HUES48 (cell line): ENCODE results near the gene CYTL1.

Source experiments
- H3K27ac ChIP-seq: one replicate; pipeline ENCODE4 v1.7.0; 2013; ENCODE audit warnings: low read depth, low read length, inconsistent platforms
- H3K27me3 ChIP-seq: 2 replicates; pipeline ENCODE4 v1.6.1; 2013; ENCODE audit warnings: mild to moderate bottlenecking, low read length; ENCODE audit not compliant: control insufficient read depth, insufficient read depth
- H3K36me3 ChIP-seq: 2 replicates; pipeline ENCODE4 v1.6.1; 2013; ENCODE audit warnings: low read length; ENCODE audit not compliant: control insufficient read depth, insufficient read depth
- H3K4me1 ChIP-seq: 2 replicates; pipeline ENCODE4 v1.6.1; 2013; ENCODE audit warnings: mild to moderate bottlenecking, low read length; ENCODE audit not compliant: control insufficient read depth, insufficient read depth
- H3K4me3 ChIP-seq: 2 replicates; pipeline ENCODE4 v1.5.1; 2013; ENCODE audit warnings: mild to moderate bottlenecking, low read depth, low read length
- H3K9ac ChIP-seq: 2 replicates; pipeline ENCODE4 v1.6.1; 2013; ENCODE audit warnings: mild to moderate bottlenecking, low read depth, low read length, moderate library complexity
- H3K9me3 ChIP-seq: 2 replicates; pipeline ENCODE4 v1.6.1; 2013; ENCODE audit warnings: low read length; ENCODE audit not compliant: control insufficient read depth, insufficient read depth

CYTL1 gene

DNA sequence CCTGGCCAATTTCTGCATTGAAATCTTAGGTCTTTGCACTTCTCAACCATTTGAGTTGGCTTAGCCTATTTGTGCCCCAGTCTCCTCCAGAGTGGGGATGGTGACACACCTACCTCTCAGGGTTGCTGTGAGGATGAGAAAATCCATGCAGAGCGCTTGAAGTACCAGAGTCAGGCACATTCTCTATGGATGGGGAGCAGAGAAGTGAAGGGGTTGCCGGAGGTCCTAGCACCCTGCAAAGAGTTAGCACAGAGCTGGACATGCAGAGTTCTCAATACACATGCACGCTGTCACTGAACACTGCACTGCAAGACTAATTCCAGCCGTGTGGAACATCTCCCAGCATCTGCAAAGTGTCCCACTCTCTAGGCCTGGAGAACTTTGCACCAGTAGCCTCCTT is 29.5 kb upstream of the CYTL1 start:
- Histone ChIP-seq H3K9ac (no peak overlapping the region), H3K4me1 (peaks cover 9% of the 10 kb centered on the region; the same call in 1 of the 2 replicates)

DNA sequence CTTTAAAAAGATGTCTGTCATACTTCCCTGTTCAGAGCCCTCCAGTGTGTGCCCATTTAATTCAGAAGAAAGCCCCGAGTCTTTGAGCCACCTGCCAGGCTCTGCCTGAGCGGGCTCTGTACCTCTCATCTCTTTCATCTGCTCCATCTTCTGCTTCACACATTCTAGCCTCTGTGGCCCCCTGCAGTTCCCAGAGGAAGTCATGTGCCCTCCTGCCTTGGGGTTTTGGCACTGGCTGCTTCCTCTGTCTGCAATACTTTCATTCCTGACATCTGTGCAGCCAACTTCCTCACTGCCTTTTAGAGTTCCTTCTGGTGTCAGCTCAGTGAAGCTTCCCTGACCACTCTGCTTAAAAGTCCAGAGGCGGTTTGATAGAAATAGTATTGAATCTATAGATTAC is 25.8 kb upstream of the CYTL1 start:
- Histone ChIP-seq H3K4me1 (no peaks in the 10 kb centered on the region), H3K36me3 (no peaks in the 10 kb centered on the region), H3K4me3 (no peak overlapping the region), H3K9ac (no peak overlapping the region), H3K9me3 (no peaks in the 10 kb centered on the region), H3K27me3 (no peaks in the 10 kb centered on the region), H3K27ac (no peak overlapping the region)

More for the DNA sequence above, 29.5 kb upstream of the CYTL1 start:
- Histone ChIP-seq H3K27ac (no peak overlapping the region), H3K36me3 (no peaks in the 10 kb centered on the region), H3K4me3 (no peak overlapping the region), H3K27me3 (peaks cover 31% of the 10 kb centered on the region), H3K9me3 (no peaks in the 10 kb centered on the region)

DNA sequence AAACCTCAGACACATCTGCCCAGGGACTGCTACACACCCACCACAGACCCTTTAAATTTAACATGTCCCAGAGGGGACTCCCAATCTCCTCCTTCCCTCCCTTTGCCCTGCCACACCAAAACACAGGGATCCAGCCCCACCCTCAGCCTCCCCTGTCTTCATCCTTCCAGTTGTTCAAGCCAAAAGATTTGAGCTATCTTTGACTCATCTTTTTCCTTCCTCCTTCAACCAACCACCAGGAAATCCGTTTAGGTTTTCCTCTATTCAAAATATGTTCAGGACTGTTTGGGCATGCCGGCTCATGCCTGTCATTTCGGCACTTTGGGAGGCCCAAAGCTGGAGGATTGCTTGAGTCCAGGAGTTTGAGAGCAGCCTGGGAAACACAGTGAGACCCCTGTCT is 25.1 kb upstream of the CYTL1 start:
- Histone ChIP-seq H3K4me3 (no peak overlapping the region), H3K9ac (no peak overlapping the region), H3K27me3 (no peaks in the 10 kb centered on the region), H3K9me3 (no peaks in the 10 kb centered on the region), H3K36me3 (no peaks in the 10 kb centered on the region), H3K27ac (no peak overlapping the region), H3K4me1 (no peaks in the 10 kb centered on the region)

DNA sequence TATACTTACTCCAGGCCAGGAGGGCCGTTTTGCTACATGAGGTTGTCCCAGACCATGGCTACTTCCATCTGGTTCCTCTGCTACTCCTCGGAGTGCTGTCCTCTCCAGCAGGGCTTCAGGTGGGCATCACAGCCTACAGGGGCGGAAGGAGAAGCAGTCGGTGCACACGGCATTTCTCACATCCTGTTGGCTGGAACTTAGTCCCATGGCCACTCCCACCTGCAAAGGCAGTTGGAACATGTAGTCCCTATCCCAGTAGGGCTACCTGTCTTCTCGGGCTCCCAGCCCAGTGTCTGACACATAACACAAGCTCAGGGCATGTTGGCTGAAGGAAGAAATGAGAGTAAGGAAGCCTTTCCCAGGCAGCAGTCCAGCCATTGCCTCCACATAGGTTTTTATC is 24.3 kb upstream of the CYTL1 start:
- H3K36me3 ChIP-seq = no peaks in the 10 kb centered on the region
- H3K9me3 ChIP-seq = no peaks in the 10 kb centered on the region
- H3K27me3 ChIP-seq = no peaks in the 10 kb centered on the region
- no peaks in the 10 kb centered on the region for H3K4me1 ChIP-seq
- no peak overlapping the region for H3K9ac ChIP-seq
- no peak overlapping the region for H3K27ac ChIP-seq
- H3K4me3 ChIP-seq = no peak overlapping the region

DNA sequence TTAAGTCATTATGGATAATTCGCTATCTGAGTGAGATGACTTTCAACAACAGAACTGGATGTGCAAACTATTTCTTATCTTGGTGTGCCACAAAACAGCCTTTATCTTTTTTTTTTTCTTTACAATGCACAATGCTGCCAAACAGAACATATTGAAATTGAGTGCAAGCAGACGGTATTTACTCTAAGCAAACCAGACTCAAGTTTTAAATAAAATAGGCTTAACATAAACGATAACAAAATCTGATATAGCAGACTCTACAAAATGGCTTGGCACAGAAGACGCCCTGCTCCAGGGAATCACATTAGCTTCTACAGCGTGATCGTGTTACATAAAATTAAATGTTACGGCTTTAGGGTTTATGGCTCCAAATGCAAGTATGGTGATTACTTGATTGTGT is 22.4 kb upstream of the CYTL1 start:
- Histone ChIP-seq H3K27ac (no peak overlapping the region), H3K9me3 (no peaks in the 10 kb centered on the region), H3K4me1 (no peaks in the 10 kb centered on the region), H3K36me3 (no peaks in the 10 kb centered on the region), H3K9ac (no peak overlapping the region), H3K4me3 (no peak overlapping the region), H3K27me3 (no peaks in the 10 kb centered on the region)

DNA sequence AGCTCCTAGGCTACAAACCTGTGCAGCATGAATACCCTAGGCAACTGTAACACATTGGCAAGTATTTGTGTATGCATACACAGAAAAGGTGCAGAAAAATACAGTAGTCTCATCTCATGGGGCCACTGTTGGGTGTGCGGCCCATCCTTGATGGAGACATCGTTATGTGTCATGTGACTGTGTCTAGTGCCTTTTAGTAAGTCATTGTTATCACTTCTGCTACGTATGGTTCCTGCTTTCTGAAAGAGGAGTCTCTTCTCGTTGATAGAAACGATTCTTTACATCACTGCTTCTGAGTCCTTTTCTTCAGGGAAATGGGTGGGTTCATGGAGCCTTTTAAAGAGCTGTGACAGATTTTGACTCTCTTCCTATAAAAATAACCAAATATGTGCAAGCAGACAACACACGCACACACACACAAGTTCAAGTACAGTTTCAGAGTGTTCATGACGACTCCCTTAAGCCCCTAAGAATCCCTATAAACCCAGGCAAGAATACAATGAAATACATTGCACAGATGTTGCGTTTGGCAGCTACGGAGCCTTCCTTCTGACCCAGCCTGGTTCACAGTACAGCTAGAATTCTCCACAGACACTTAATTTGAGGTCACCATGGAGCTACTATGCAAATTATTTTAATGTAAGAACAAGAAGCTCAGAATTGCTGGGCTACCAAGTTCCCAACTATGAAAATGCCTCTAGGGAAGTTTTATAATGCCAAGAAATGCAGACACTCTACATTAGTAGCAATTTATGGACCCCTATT is 21.8 kb upstream of the CYTL1 start:
- H3K4me3 ChIP-seq = no peak overlapping the region
- H3K4me1 ChIP-seq = peaks cover 2% of the 10 kb centered on the region; the same call in 1 of the 2 replicates
- H3K27ac ChIP-seq = no peak overlapping the region
- H3K27me3 ChIP-seq = no peaks in the 10 kb centered on the region
- no peak overlapping the region for H3K9ac ChIP-seq
- no peaks in the 10 kb centered on the region for H3K36me3 ChIP-seq
- no peaks in the 10 kb centered on the region for H3K9me3 ChIP-seq

DNA sequence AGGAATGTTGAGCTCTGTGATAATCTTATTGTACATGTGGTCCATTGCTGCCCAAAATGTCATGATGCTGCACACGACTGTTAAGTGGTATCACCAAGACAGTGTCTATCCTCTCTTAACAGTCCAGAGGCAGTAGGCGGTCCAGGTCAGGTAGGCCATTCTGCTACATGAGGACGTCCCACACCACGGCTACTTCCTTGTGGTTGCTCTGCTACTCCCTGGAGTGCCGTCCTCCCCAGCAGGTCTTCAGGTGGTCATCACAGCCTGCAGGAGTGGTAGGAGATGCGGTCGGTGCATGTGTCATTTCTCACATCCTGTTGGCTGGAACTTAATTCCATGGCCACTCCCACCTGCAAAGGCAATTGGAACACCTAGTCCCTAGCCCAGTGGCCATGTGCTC is 20.5 kb upstream of the CYTL1 start:
- 0 out of 2 replicates have a peak, but pooled peaks cover under 1% of the 10 kb centered on the region for H3K27me3 ChIP-seq
- H3K4me1 ChIP-seq = peaks cover 2% of the 10 kb centered on the region; the same call in 1 of the 2 replicates
- no peak overlapping the region for H3K9ac ChIP-seq
- H3K27ac ChIP-seq = no peak overlapping the region
- H3K36me3 ChIP-seq = no peaks in the 10 kb centered on the region
- no peaks in the 10 kb centered on the region for H3K9me3 ChIP-seq
- H3K4me3 ChIP-seq = no peak overlapping the region

DNA sequence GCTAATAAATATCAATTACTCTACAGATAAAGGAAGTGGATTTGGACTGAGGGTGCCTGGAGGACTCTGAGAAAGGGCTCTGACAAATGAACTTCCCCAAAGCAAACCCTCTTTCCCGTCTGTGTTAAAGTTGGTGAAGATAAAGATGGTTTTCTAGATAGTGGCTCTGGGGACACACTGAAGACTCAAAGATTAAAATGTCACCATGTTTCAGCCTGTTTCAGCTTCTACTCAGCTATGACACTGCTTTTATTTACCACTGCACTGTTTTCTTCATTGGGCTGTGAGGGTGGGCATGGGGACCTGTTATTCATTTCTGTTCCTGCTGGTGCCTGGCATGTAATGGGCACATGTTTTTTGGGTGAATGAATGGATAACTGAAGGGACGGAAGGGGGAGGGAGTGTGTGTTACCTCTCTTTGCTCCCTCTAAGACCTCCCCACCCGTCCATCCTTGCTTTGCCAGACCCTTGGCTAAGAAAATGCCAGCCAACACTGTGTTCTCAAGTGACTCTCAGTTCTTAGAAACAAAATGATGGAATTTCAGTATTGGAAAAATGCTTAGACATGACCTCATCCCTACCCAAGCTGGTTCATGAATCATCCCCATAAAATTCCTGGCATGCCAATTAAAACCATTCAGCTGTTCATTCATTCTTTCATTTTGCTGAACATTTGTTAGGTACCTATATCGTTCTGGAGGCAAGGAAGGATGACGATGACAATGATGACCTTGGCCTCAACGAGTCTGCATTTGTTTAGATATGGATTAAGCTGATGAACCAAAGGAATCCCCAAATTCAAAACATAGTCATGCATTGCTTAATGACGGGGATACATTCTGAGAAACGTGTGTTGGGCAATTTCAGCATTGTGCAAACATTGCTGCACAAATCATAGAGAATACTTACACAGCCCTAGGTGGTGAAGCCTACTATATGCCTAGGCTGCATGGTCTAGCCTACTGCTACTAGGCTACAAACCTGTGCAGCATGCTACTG is 18.6 kb upstream of the CYTL1 start:
- H3K27ac ChIP-seq = no peak overlapping the region
- no peaks in the 10 kb centered on the region for H3K9me3 ChIP-seq
- H3K36me3 ChIP-seq = no peaks in the 10 kb centered on the region
- H3K4me3 ChIP-seq = no peak overlapping the region
- H3K9ac ChIP-seq = no peak overlapping the region
- peaks cover 2% of the 10 kb centered on the region; the same call in 1 of the 2 replicates for H3K4me1 ChIP-seq
- H3K27me3 ChIP-seq = 0 out of 2 replicates have a peak, but pooled peaks cover 3% of the 10 kb centered on the region

DNA sequence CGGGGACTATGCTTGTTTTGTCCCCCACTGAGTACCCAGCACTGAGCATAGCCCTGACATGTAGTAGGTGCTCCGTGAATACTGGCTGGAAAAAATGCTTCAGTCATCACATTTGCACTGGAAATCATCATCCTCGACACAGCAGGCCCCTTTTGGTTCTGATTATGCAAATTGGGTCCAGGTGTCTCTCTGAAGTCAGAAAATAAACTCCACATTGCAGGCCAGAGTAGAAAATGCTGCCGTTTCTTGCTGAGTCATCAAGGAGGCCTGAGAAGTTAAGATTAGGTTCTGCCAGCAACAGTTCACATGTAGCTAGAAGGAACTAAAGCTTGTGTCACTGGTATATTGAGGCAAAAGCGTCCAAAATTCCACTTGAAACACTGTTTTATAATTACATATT is 17.0 kb upstream of the CYTL1 start:
- H3K27me3 ChIP-seq = 0 out of 2 replicates have a peak, but pooled peaks cover 3% of the 10 kb centered on the region
- no peak overlapping the region for H3K9ac ChIP-seq
- H3K9me3 ChIP-seq = no peaks in the 10 kb centered on the region
- H3K4me3 ChIP-seq = no peak overlapping the region
- H3K27ac ChIP-seq = no peak overlapping the region
- no peaks in the 10 kb centered on the region for H3K36me3 ChIP-seq
- peaks cover 2% of the 10 kb centered on the region; the same call in 1 of the 2 replicates for H3K4me1 ChIP-seq

DNA sequence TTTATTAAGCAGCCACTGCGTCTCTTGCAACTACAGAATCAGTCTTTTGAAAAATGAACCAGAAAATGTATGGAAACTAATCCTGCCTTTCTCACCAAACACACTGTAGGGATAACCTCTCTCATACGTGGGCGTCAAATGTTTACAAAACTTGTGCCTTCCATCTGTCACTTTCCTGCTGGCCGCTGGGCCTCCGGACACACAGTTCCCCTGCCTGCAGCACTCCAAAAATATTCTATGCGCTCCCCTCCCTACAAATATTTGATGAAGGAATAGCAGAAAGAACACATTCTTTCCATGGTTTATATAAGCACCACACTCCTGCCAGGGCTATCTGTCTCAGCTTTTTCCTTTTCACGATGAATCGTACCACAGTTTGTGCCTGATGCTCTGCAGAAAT is 14.9 kb upstream of the CYTL1 start:
- Histone ChIP-seq H3K27ac (no peak overlapping the region), H3K4me1 (peaks cover 2% of the 10 kb centered on the region; the same call in 1 of the 2 replicates), H3K9me3 (no peaks in the 10 kb centered on the region), H3K4me3 (no peak overlapping the region), H3K27me3 (0 out of 2 replicates have a peak, but pooled peaks cover 3% of the 10 kb centered on the region), H3K36me3 (no peaks in the 10 kb centered on the region), H3K9ac (no peak overlapping the region)
